Activated CD8-positive, alpha-beta memory T cell treated with anti-CD3 and anti-CD28 coated beads, Interleukin-2, amount 10 ng/mL, durations not matched to agents 7 days and 5 days (primary cell): ENCODE measurements around the gene ZBTB25. TPM values are rescaled to one million over a fixed set of nuclear protein-coding genes. Genes with fewer than 3 reads are reported as not detected.

ENCODE experiments used
- ATAC-seq: fragments of 150-1000 bp; cut with Tn5 transposase; one replicate; pipeline ENCODE4 v1.10.0; 2021; ENCODE audit warnings: moderate library complexity
- CTCF ChIA-PET: fragments of 350-600 bp; sonication (Branson Sonifier 250); formaldehyde crosslinking; loops from one replicate; lab custom pipeline; 2021; ENCODE audit warnings: antibody characterized with exemption; lab: Charles Lee
- DNase-seq: peaks from one replicate; pipeline ENCODE4 v3.0.0-alpha.2; 2020
- H3K27ac Mint-ChIP-seq: one replicate; pipeline ENCODE4 v1.8.0; 2021; ENCODE audit warnings: mild to moderate bottlenecking, mixed read lengths
- H3K27me3 Mint-ChIP-seq: one replicate; pipeline ENCODE4 v1.8.0; 2021; ENCODE audit warnings: mixed read lengths
- H3K36me3 Mint-ChIP-seq: one replicate; pipeline ENCODE4 v1.8.0; 2021; ENCODE audit warnings: mild to moderate bottlenecking, mixed read lengths
- H3K4me1 Mint-ChIP-seq: one replicate; pipeline ENCODE4 v1.8.0; 2021; ENCODE audit warnings: mixed read lengths
- H3K4me3 Mint-ChIP-seq: one replicate; pipeline ENCODE4 v1.8.0; 2021; ENCODE audit warnings: mild to moderate bottlenecking, moderate library complexity, mixed read lengths
- H3K9me3 Mint-ChIP-seq: one replicate; pipeline ENCODE4 v1.8.0; 2022; ENCODE audit warnings: low read depth, mixed read lengths
- total RNA-seq, 2 experiments: library from RNA; stranded (reverse); gene quantifications; one replicate each; pipeline ENCODE4 v1.2.3, GENCODE V29; 2021

Gene ZBTB25
- total RNA-seq, 2 experiments from 2014 or later, result 31.4 to 42.8 TPM

DNA sequence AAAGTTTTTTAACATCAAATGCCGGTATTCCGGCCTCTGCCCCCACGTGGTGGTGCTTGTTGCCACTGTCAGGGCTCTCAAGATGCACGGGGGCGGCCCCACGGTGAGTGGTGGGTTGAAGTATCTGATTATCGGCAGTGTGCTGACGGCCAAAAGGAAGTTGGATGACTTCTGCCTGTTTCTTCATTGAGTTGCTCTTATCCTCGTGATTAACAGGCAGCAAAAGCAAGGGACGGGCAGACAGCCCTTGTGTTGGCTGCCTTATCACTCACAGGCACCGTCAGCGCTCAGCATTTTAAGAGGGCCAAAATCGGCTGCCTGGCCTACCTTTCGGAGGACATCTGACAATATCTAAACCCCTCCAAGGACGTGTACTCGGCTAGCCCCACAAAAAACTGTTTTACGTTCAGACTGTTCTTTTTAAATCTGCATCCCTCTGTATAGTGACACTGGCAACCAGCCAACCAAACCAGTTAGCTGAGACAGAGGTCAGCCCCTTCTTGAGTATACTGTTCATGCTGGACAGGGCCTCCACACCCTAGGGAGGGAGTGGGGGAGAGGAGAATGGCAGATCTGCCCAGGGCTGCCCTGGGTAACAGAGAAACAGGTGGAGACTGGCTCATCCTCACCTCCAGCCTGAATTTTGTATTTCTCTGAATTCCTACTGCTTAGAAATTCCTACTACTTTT lies 61.2 kb downstream of the ZBTB25 start:
- no peaks in the 10 kb centered on the region for H3K9me3 Mint-ChIP-seq
- no peak for DNase-seq
- no peak overlapping the region for H3K4me3 Mint-ChIP-seq
- no peak overlapping the region for H3K27ac Mint-ChIP-seq
- no peaks in the 10 kb centered on the region for H3K27me3 Mint-ChIP-seq
- H3K4me1 Mint-ChIP-seq, result peaks cover 47% of the 10 kb centered on the region
- CTCF ChIA-PET, result interaction anchor here (6.9 kb wide), 1 partner anchor 10 kb away, joined by 61 read pairs; no protein-coding TSS in a partner anchor
- no peak for ATAC-seq
- H3K36me3 Mint-ChIP-seq, result peaks cover 60% of the 10 kb centered on the region

DNA sequence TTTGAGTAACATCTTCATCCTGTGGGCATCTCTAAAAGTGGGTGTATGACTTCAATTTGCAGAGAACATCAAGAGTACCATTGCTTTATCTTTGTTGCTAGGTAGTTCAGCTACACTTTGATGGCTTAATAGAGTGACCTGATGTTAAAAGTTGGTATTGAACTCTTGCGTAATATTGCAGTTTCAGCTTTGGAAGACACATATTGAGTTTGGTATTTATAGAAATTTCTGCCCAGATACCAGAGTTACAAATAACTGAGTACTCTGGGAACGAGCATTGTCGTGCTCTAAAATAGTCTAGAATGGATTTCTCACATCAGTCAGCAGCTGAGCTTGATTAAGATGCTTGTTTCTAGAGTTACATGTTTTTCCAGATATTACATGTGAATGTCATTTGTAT lies 63.1 kb downstream of the ZBTB25 start:
- CTCF ChIA-PET, result interaction anchor here (6.9 kb wide), 1 partner anchor 8 kb away, joined by 61 read pairs; no protein-coding TSS in a partner anchor
- H3K27me3 Mint-ChIP-seq, result no peaks in the 10 kb centered on the region

DNA sequence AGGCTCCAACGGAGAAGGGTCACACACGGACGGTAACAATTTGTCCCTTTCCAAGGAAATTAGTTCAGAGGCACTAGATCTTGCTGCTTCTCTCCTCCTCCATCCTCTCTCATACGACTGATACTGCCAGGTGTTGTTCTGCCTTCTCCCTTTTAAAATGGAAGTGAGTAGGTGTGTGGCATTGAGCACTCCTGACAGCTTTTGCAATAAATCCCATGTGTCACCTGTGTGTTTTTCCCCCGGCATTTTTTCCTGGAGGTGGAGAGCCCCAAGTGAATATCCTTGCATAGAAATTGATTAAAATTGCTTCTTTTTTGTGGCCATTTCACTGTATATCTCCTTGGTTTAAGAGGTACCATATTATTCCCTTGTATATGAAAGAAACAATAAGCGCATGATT lies 64.5 kb downstream of the ZBTB25 start:
- Mint-ChIP-seq H3K27ac (peak overlapping the region; percentile 64), H3K9me3 (no peaks in the 10 kb centered on the region), H3K4me1 (peaks cover 25% of the 10 kb centered on the region), H3K4me3 (no peak overlapping the region), H3K27me3 (no peaks in the 10 kb centered on the region), H3K36me3 (peaks cover 59% of the 10 kb centered on the region)
- no peak for DNase-seq
- CTCF ChIA-PET, result interaction anchor here (0.8 to 6.9 kb wide), 4 partner anchors 7 to 52 kb away, joined by 3 to 61 read pairs (median 8); no protein-coding TSS in a partner anchor
- no peak for ATAC-seq

More for the DNA sequence above, 63.1 kb downstream of the ZBTB25 start:
- H3K4me3 Mint-ChIP-seq, result no peak overlapping the region
- DNase-seq (no peak), ATAC-seq (no peak)
- H3K36me3 Mint-ChIP-seq, result peaks cover 65% of the 10 kb centered on the region
- H3K9me3 Mint-ChIP-seq, result no peaks in the 10 kb centered on the region
- peaks cover 38% of the 10 kb centered on the region for H3K4me1 Mint-ChIP-seq
- H3K27ac Mint-ChIP-seq, result no peak overlapping the region

DNA sequence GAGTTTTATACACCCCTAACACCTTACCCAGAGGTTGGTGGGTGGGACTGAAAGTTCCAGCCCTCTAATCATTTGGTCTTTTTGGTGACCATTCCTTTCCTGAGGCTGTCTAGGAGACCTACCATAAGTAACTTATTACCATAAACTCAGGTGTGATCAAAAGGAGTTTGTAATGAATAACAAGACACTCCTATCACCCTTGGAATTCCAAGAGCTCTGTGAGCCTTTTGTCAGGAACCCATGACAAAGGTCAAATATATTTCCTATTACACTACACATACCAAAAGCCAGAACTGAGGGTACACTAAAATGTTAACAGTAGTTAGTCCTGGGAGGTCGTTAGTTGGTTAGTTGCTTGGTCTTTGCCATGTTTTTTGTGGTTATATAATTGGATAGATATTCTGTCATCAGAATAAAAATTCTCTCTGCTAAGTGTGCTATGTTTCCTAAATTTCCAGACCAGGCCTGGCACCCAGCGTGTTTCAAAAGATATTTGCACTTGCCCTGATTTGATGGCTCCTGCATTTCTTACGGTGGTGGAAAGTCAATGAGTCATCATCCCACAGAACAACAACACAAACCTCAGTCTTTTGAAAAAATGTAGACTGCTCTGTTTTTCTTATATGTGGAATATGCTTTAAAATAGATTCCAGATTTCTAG lies 65.3 kb downstream of the ZBTB25 start:
- H3K27me3 Mint-ChIP-seq, result no peaks in the 10 kb centered on the region
- H3K9me3 Mint-ChIP-seq, result no peaks in the 10 kb centered on the region
- no peak for DNase-seq
- H3K4me1 Mint-ChIP-seq, result peaks cover 19% of the 10 kb centered on the region
- H3K36me3 Mint-ChIP-seq, result peaks cover 57% of the 10 kb centered on the region
- ATAC-seq, result peak; percentile 53
- CTCF ChIA-PET, result interaction anchor here (0.8 to 1.7 kb wide), 2 partner anchors 9 to 41 kb away, joined by 8 to 9 read pairs; no protein-coding TSS in a partner anchor
- H3K4me3 Mint-ChIP-seq, result no peak overlapping the region
- peak overlapping the region; percentile 64 for H3K27ac Mint-ChIP-seq

DNA sequence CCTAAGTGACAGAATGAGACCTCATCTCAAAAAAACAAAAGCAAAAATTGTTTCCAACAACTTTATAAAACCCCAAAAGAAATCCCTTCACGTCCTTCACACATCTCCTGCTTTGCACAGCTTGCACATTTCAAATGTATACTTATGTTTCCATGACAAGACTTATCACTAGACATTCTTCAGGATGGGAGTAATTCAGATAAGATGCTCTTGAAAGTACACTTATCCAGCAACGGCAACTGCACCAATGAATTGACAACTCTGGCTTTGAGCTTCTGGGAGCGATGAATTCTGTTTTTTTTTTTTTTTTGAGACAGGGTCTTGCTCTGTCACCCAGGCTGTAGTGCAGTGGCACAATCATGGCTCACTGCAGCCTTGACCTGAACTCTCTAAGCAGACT lies 69.1 kb downstream of the ZBTB25 start:
- CTCF ChIA-PET, result interaction anchor here (0.8 to 6.4 kb wide), 4 partner anchors 8 to 43 kb away, joined by 3 to 61 read pairs (median 6); no protein-coding TSS in a partner anchor
- ATAC-seq, result no peak
- no peak overlapping the region for H3K27ac Mint-ChIP-seq

DNA sequence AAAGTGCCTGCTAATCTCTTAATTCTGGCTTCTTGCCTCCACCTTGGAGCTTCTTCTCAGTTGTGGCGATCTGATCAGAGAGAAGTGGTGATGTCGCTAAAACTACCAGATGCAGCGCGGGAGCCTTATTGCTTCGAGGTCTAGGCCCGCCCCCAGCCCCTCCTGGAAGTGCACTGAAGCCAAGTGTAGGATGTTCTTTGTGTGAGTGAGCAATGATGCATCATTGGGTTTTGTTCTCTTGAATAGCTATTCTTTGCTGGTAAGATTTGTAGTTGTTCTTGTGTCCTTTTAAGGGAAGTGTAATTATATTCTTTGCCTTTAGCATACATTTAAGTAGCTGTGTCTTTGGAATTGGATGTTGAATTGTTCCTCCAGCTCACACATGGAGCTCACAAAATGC lies 79.7 kb downstream of the ZBTB25 start:
- Mint-ChIP-seq H3K9me3 (no peaks in the 10 kb centered on the region), H3K4me1 (peaks cover 29% of the 10 kb centered on the region), H3K27me3 (no peaks in the 10 kb centered on the region), H3K36me3 (peaks cover 65% of the 10 kb centered on the region), H3K27ac (peak overlapping the region; percentile 62), H3K4me3 (no peak overlapping the region)
- CTCF ChIA-PET, result interaction anchor here (1.2 to 2.3 kb wide), 2 partner anchors 8 to 10 kb away, joined by 4 to 8 read pairs; no protein-coding TSS in a partner anchor
- ATAC-seq (no peak), DNase-seq (no peak)

More for the DNA sequence above, 69.1 kb downstream of the ZBTB25 start:
- no peak overlapping the region for H3K4me3 Mint-ChIP-seq
- H3K9me3 Mint-ChIP-seq, result no peaks in the 10 kb centered on the region
- no peaks in the 10 kb centered on the region for H3K27me3 Mint-ChIP-seq
- peaks cover 19% of the 10 kb centered on the region for H3K4me1 Mint-ChIP-seq
- peaks cover 59% of the 10 kb centered on the region for H3K36me3 Mint-ChIP-seq
- DNase-seq, result no peak

GRCh38 chr14:64422756-64423155 lies 80.9 kb downstream of the ZBTB25 start:
- Mint-ChIP-seq H3K27ac (peak overlapping the region; percentile 66), H3K27me3 (no peaks in the 10 kb centered on the region), H3K9me3 (no peaks in the 10 kb centered on the region), H3K36me3 (peaks cover 67% of the 10 kb centered on the region), H3K4me3 (peak overlapping the region; percentile 3), H3K4me1 (peaks cover 29% of the 10 kb centered on the region)
- CTCF ChIA-PET, result interaction anchor here (1.2 to 2.5 kb wide), 3 partner anchors 10 to 214 kb away, joined by 4 to 8 read pairs (median 8); no protein-coding TSS in a partner anchor
- ATAC-seq, result peak; percentile 74
- no peak for DNase-seq

GRCh38 chr14:64422005-64422404 lies 81.6 kb downstream of the ZBTB25 start:
- Mint-ChIP-seq H3K4me1 (peaks cover 30% of the 10 kb centered on the region), H3K4me3 (no peak overlapping the region), H3K36me3 (peaks cover 67% of the 10 kb centered on the region), H3K27ac (peak overlapping the region; percentile 66), H3K27me3 (no peaks in the 10 kb centered on the region), H3K9me3 (no peaks in the 10 kb centered on the region)
- DNase-seq, result no peak
- CTCF ChIA-PET, result interaction anchor here (1.1 to 2.5 kb wide), 4 partner anchors 8 to 214 kb away, joined by 3 to 8 read pairs (median 3); no protein-coding TSS in a partner anchor
- ATAC-seq, result no peak

DNA sequence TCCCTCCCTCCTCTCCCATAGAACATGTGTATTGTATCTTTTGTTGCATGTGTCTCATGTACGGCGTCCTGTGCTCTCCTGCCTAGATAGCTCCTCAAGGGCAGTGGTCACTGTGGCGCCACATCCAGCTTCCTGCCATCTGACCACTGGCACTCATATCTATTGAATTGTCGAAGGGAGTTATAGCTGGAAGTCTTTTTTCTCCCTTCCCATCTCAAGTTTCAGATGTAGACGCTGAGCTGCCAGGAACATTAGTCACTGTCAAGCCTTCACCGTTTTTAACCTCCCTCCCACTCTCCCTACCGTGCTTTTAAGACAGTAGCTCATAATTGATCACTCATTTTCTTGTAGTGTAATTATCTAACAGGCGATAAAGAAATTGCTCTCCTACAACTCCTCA lies 82.5 kb downstream of the ZBTB25 start:
- Mint-ChIP-seq H3K36me3 (peaks cover 71% of the 10 kb centered on the region), H3K27ac (peak overlapping the region; percentile 63), H3K4me3 (no peak overlapping the region), H3K4me1 (peaks cover 35% of the 10 kb centered on the region), H3K27me3 (no peaks in the 10 kb centered on the region), H3K9me3 (no peaks in the 10 kb centered on the region)
- CTCF ChIA-PET, result interaction anchor here (1.1 to 2.5 kb wide), 5 partner anchors 9 to 215 kb away, joined by 3 to 8 read pairs (median 3); no protein-coding TSS in a partner anchor
- ATAC-seq (no peak), DNase-seq (no peak)

DNA sequence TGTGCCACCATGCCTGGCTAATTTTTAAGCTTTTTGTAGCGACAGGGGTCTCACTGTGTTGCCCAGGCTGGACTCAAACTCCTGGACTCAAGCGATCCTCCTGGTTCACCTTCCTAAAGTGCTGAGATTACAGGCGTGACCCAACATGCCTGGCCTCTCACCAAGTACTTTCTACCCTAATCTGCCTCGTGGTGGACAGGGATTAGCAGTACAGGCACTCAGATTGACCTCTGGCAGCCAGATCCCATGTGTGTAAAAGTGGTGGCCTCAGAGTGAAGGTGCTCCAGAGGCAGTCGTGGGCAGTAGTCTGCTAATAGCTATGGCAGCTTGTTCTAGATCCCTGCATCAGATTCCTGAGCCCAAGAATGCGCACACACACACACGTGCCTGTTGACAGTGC lies 84.6 kb downstream of the ZBTB25 start:
- H3K4me1 Mint-ChIP-seq, result peaks cover 38% of the 10 kb centered on the region
- H3K9me3 Mint-ChIP-seq, result no peaks in the 10 kb centered on the region
- no peak for ATAC-seq
- H3K4me3 Mint-ChIP-seq, result no peak overlapping the region
- H3K27me3 Mint-ChIP-seq, result no peaks in the 10 kb centered on the region
- DNase-seq, result no peak
- peaks cover 70% of the 10 kb centered on the region for H3K36me3 Mint-ChIP-seq
- CTCF ChIA-PET, result interaction anchor here (0.8 to 1.9 kb wide), 4 partner anchors 11 to 648 kb away, joined by 3 to 6 read pairs (median 4); no protein-coding TSS in a partner anchor
- peak overlapping the region; percentile 22 for H3K27ac Mint-ChIP-seq

DNA sequence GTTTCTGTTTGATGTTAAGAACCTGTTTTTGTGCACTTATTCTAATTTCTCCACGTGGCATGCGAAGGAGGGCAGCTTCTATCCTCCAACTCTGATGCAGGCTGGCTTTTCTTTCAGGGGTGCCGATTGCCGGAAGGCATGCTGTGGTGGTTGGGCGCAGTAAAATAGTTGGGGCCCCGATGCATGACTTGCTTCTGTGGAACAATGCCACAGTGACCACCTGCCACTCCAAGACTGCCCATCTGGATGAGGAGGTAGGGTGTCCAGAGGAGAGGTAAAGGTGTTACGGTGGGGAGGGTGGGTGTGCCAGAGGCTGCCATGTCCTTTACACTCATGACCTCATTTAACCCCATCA lies 85.9 kb downstream of the ZBTB25 start:
- Mint-ChIP-seq H3K27me3 (no peaks in the 10 kb centered on the region), H3K4me1 (peaks cover 35% of the 10 kb centered on the region), H3K4me3 (no peak overlapping the region), H3K27ac (no peak overlapping the region), H3K9me3 (no peaks in the 10 kb centered on the region), H3K36me3 (peaks cover 70% of the 10 kb centered on the region)
- ATAC-seq (no peak), DNase-seq (no peak)
- CTCF ChIA-PET, result interaction anchor here (2.2 kb wide), 1 partner anchor 12 kb away, joined by 11 read pairs; no protein-coding TSS in a partner anchor

DNA sequence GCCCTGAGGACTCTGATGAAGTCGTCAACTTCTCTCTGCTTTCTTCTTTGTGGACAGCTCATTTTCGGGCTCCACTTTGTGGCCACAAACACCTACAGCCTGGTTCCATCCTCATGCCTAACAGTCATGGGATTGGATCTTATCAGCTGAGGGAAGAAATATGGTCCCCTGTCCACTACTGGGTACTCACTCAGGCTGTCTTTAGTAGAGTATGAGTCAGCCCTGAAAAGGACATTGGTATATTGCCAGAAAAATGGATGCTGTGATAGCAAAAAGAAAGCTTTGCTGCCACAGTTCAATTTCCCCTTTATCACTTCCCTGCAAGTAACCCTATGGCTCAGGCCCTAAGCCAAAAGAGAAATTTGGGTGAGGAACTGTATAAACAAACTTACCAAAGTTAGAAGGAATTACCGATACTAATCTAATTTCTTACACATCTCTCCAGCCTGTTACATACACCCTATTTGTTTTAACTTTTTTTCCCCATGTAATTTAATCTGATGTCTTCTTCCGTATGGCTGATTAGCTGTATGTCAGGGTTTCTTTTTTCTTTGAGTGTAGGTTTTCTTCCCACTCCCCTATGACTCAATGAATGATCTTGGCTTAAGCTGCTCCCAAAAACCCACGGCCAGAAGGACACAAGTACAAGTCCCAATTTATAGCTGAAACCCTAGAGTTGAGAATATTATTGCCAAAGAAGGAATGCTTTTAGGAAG lies 86.4 kb downstream of the ZBTB25 start:
- Mint-ChIP-seq H3K27me3 (no peaks in the 10 kb centered on the region), H3K4me3 (no peak overlapping the region), H3K4me1 (peaks cover 33% of the 10 kb centered on the region), H3K9me3 (no peaks in the 10 kb centered on the region), H3K27ac (peak overlapping the region; percentile 60), H3K36me3 (peaks cover 67% of the 10 kb centered on the region)
- no peak for ATAC-seq
- CTCF ChIA-PET, result interaction anchor here (1.0 to 2.2 kb wide), 3 partner anchors 13 to 73 kb away, joined by 3 to 11 read pairs (median 3); no protein-coding TSS in a partner anchor
- no peak for DNase-seq
